ENCODE results near the gene FADS2.

FADS2 gene

DNA sequence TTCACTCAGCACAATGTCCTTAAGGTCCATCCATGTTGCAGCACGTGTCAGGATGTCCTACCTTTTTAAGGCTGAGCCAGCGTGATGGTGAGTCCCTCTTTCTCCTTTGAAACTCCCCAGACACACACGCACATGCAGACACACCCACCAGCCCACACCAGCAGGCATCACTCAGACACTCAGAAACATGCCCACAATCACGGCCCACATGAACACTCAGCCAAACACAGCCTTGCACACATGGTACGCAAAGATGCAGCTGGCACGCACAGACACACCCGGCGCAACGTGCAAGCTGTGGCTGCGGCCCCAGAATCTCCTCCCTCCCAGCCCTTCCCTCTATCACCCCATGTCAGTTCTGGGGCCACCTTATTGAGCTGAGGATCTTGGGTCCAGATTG is 55.2 kb downstream of the FADS2 start:
- H3K9ac ChIP-seq (ENCODE audit: low read length) = no peak overlapping the region
- H3K27ac ChIP-seq (ENCODE audit: low read depth, low read length) = no peak overlapping the region
- H3K27me3 ChIP-seq (ENCODE audit: control insufficient read depth, insufficient read depth, low read length) = no peaks in the 10 kb centered on the region
- H3K4me3 ChIP-seq (ENCODE audit: low read depth, low read length) = no peak overlapping the region
- peaks cover 7% of the 10 kb centered on the region; the same call in 1 of the 2 replicates for H3K9me3 ChIP-seq (ENCODE audit: control insufficient read depth, insufficient read depth, low read depth, low read length)
- H3K4me1 ChIP-seq (ENCODE audit: control insufficient read depth, insufficient read depth, low read length) = peaks cover 27% of the 10 kb centered on the region
- H3K36me3 ChIP-seq (ENCODE audit: control insufficient read depth, insufficient read depth, low read length) = peaks cover 2% of the 10 kb centered on the region; the same call in 1 of the 2 replicates

DNA sequence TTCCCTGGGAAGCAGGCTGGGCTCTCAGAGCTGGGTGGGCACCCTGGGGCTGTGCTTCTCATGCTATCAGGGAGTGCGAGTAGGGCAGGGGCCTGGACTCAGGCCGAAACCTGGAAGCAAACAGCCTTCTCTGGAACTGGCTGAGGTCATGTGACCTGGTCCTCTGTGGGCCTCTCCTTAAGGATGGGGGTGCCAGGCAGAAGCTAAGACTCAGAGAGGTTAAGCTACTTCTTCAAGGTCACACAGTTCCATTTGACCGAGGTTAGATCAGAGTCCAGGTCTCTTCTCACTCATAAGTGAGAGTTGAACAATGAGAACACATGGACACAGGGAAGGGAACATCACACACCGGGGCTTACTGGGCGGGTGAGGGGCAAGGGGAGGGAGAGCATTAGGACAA is 55.8 kb downstream of the FADS2 start:
- H3K27me3 ChIP-seq (ENCODE audit: control insufficient read depth, insufficient read depth, low read length) = no peaks in the 10 kb centered on the region
- peaks cover 27% of the 10 kb centered on the region for H3K4me1 ChIP-seq (ENCODE audit: control insufficient read depth, insufficient read depth, low read length)
- H3K27ac ChIP-seq (ENCODE audit: low read depth, low read length) = no peak overlapping the region
- H3K9me3 ChIP-seq (ENCODE audit: control insufficient read depth, insufficient read depth, low read depth, low read length) = peaks cover 7% of the 10 kb centered on the region; the same call in 1 of the 2 replicates
- peaks cover 2% of the 10 kb centered on the region; the same call in 1 of the 2 replicates for H3K36me3 ChIP-seq (ENCODE audit: control insufficient read depth, insufficient read depth, low read length)
- no peak overlapping the region for H3K4me3 ChIP-seq (ENCODE audit: low read depth, low read length)
- H3K9ac ChIP-seq (ENCODE audit: low read length) = no peak overlapping the region

DNA sequence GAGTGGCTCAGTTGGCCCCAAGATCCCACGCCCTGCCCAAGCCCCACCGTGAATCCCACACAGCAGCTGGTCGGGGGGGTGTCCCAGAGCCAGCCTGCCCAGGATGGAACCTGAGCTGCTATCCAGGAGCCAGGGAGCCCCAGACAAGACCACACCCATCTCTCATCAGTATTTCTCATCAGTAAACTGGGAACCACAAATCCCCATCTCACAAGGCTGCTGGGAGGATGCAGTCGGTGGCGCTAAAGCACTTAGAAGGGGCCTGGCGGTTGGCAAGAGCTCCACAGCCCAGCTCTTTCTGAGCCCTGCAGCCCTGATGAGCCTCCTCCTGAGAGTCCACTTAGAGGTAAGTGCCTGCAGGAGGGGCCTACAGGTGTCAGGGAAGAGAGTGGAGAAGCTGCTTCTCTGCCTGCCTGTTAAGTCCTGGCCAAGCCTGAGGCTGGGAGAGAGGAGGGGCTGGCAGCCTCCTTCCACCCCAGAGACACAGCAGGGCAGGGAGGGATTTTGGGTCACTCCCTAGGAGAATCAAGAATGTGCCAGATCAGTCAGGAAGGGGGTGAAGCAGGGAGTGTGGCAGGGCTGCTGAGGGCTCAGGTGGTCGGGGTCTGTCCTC is 57.2 kb downstream of the FADS2 start:
- no peak overlapping the region for H3K27ac ChIP-seq (ENCODE audit: low read depth, low read length)
- H3K4me3 ChIP-seq (ENCODE audit: low read depth, low read length) = no peak overlapping the region
- H3K27me3 ChIP-seq (ENCODE audit: control insufficient read depth, insufficient read depth, low read length) = no peaks in the 10 kb centered on the region
- peaks cover 7% of the 10 kb centered on the region; the same call in 1 of the 2 replicates for H3K9me3 ChIP-seq (ENCODE audit: control insufficient read depth, insufficient read depth, low read depth, low read length)
- H3K36me3 ChIP-seq (ENCODE audit: control insufficient read depth, insufficient read depth, low read length) = no peaks in the 10 kb centered on the region; the same call in 1 of the 2 replicates
- peaks cover 19% of the 10 kb centered on the region for H3K4me1 ChIP-seq (ENCODE audit: control insufficient read depth, insufficient read depth, low read length)
- H3K9ac ChIP-seq (ENCODE audit: low read length) = no peak overlapping the region

DNA sequence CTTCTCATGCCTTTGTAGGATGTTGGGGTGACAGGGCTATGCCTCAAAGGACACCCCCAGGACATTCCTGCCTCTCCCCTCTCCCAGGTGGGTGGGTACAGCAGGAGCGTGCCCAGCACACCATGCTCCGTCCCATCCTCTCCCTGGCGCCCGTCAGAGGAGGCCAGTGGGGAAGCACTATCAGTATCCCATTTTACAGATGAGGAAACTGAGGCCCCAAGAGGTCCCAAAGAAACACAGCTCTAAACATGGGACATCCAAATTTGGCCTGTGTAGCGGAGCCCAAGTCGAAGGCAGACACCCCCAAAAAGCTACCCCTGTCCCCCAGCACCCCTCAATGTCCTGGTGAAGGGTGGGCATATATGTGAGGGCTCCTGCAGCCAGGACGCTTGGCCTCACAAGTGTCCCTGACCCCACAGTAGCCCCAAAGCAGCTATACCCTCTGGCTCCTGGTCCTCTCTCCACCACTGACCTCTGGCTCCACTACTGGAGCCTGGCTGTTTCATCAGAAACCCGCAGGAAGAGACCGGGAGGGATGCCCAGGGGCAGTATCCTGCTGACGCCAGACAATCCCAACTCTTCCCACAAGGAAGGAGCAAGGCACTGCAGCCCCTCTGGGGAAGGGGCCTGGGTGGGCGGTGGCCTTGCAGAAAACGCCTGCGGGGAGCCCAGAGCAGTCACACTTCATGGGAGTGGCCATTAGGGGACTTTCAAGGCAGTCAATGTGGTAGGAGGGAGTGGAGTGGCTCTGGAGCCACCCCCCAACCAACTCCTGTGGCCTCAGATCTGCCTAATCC is 57.9 kb downstream of the FADS2 start:
- Histone ChIP-seq H3K9ac (ENCODE audit: low read length) (no peak overlapping the region), H3K27ac (ENCODE audit: low read depth, low read length) (no peak overlapping the region), H3K4me1 (ENCODE audit: control insufficient read depth, insufficient read depth, low read length) (peaks cover 24% of the 10 kb centered on the region), H3K9me3 (ENCODE audit: control insufficient read depth, insufficient read depth, low read depth, low read length) (peaks cover 7% of the 10 kb centered on the region; the same call in 1 of the 2 replicates), H3K4me3 (ENCODE audit: low read depth, low read length) (no peak overlapping the region), H3K27me3 (ENCODE audit: control insufficient read depth, insufficient read depth, low read length) (no peaks in the 10 kb centered on the region), H3K36me3 (ENCODE audit: control insufficient read depth, insufficient read depth, low read length) (no peaks in the 10 kb centered on the region; the same call in 1 of the 2 replicates)

DNA sequence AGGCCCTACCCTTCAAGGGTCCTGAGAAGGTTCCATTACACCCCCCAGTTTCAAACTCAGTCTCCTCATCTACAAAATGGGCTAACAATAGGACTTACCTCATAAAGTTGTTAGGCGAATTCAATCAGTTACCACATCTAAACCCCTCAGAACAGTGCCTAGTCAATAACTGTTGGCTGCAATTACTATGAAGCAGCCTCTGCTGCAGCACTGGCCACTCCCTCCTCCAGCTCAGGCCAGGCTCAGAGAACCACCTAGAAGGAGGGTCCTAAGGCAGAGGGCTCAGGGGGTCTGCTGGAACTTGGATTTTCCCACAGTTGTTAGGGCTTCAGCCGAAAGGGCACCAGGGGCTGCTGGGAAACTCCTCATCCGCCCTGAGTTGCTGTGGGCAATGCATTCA is 58.5 kb downstream of the FADS2 start:
- peaks cover 18% of the 10 kb centered on the region for H3K4me1 ChIP-seq (ENCODE audit: control insufficient read depth, insufficient read depth, low read length)
- no peaks in the 10 kb centered on the region; the same call in 1 of the 2 replicates for H3K36me3 ChIP-seq (ENCODE audit: control insufficient read depth, insufficient read depth, low read length)
- H3K9me3 ChIP-seq (ENCODE audit: control insufficient read depth, insufficient read depth, low read depth, low read length) = peaks cover 7% of the 10 kb centered on the region; the same call in 1 of the 2 replicates
- H3K27ac ChIP-seq (ENCODE audit: low read depth, low read length) = no peak overlapping the region
- no peak overlapping the region for H3K4me3 ChIP-seq (ENCODE audit: low read depth, low read length)
- no peak overlapping the region for H3K9ac ChIP-seq (ENCODE audit: low read length)
- no peaks in the 10 kb centered on the region for H3K27me3 ChIP-seq (ENCODE audit: control insufficient read depth, insufficient read depth, low read length)

DNA sequence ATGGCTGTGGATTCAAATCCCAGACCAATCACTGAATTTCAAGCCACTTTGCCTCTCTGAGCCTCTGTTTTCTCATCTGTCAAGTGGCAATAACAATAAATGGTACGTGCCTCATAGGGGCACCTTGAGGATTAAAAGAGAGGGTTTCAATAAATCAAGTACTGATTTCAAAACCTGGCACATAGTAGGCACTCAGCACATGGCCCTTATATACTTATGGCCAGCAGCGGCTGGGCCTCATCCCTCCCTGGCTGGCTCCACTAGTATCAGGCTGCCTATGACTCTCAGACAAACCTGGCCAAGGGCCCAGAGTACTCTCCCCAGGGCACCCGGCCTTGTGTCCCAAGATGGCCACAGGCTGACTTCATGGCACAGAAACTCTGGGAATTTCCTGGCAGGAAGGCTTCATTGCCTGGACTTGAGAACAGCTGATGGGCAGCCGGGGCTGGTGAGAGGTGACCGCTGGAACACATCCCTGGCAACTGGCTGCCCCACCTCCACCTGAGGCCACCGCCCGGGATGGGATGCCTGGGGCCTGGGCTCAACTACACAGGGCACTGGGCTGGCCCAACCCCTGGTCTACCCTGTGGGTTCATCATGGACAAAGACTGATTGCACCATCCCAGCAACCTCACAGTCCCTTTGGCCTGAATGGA is 59.9 kb downstream of the FADS2 start:
- no peak overlapping the region for H3K27ac ChIP-seq (ENCODE audit: low read depth, low read length)
- H3K4me1 ChIP-seq (ENCODE audit: control insufficient read depth, insufficient read depth, low read length) = peaks cover 15% of the 10 kb centered on the region
- no peak overlapping the region for H3K9ac ChIP-seq (ENCODE audit: low read length)
- no peaks in the 10 kb centered on the region; the same call in 1 of the 2 replicates for H3K36me3 ChIP-seq (ENCODE audit: control insufficient read depth, insufficient read depth, low read length)
- no peaks in the 10 kb centered on the region; the same call in 1 of the 2 replicates for H3K27me3 ChIP-seq (ENCODE audit: control insufficient read depth, insufficient read depth, low read length)
- H3K9me3 ChIP-seq (ENCODE audit: control insufficient read depth, insufficient read depth, low read depth, low read length) = peaks cover 7% of the 10 kb centered on the region; the same call in 1 of the 2 replicates
- H3K4me3 ChIP-seq (ENCODE audit: low read depth, low read length) = no peak overlapping the region

DNA sequence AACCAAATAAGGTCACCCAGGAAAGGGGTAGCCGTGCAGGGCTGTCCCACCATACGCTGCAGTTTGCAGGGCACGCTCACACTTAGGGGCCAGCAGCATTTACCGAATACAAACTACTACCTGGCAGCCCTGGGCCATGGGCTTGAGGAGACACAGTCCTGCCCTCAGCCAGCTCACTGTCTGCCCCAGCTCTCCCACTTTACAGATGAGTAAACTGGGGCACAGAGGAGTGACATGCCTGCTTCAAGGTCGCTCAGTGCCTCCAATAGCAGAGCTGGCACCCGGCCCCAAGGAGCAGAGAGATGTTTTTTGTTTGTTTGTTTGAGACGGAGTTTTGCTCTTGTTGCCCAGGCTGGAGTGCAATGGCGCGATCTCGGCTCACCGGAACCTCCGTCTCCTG is 60.5 kb downstream of the FADS2 start:
- no peaks in the 10 kb centered on the region; the same call in 1 of the 2 replicates for H3K27me3 ChIP-seq (ENCODE audit: control insufficient read depth, insufficient read depth, low read length)
- no peak overlapping the region for H3K27ac ChIP-seq (ENCODE audit: low read depth, low read length)
- H3K9ac ChIP-seq (ENCODE audit: low read length) = no peak overlapping the region
- peaks cover 15% of the 10 kb centered on the region for H3K4me1 ChIP-seq (ENCODE audit: control insufficient read depth, insufficient read depth, low read length)
- H3K4me3 ChIP-seq (ENCODE audit: low read depth, low read length) = no peak overlapping the region
- no peaks in the 10 kb centered on the region for H3K36me3 ChIP-seq (ENCODE audit: control insufficient read depth, insufficient read depth, low read length)
- peaks cover 7% of the 10 kb centered on the region; the same call in 1 of the 2 replicates for H3K9me3 ChIP-seq (ENCODE audit: control insufficient read depth, insufficient read depth, low read depth, low read length)

DNA sequence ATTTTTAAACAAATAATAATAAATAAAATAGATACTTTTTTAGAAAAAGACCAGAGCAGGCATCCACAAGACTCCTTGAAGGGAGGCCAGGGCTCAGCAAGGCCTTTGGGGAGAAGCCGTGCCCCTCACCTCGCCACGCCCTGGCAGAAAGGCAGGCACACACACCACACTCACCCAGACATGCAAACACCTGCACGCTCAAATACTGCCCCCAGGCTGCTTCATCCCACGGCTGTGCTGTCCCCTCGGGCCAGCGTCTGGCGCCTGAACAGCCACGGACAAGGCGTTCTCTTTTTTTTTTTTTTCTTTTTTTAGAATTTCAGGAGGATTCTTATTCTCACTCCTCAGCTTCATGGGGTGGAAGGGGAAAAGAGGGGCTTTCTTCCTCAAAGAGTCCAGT is 61.7 kb downstream of the FADS2 start:
- Histone ChIP-seq H3K9ac (ENCODE audit: low read length) (no peak overlapping the region), H3K4me3 (ENCODE audit: low read depth, low read length) (peak overlapping the region; percentile 95; the same call in 1 of the 2 replicates), H3K27me3 (ENCODE audit: control insufficient read depth, insufficient read depth, low read length) (no peaks in the 10 kb centered on the region; the same call in 1 of the 2 replicates), H3K27ac (ENCODE audit: low read depth, low read length) (no peak overlapping the region), H3K36me3 (ENCODE audit: control insufficient read depth, insufficient read depth, low read length) (no peaks in the 10 kb centered on the region), H3K4me1 (ENCODE audit: control insufficient read depth, insufficient read depth, low read length) (peaks cover 15% of the 10 kb centered on the region), H3K9me3 (ENCODE audit: control insufficient read depth, insufficient read depth, low read depth, low read length) (peaks cover 7% of the 10 kb centered on the region; the same call in 1 of the 2 replicates)

DNA sequence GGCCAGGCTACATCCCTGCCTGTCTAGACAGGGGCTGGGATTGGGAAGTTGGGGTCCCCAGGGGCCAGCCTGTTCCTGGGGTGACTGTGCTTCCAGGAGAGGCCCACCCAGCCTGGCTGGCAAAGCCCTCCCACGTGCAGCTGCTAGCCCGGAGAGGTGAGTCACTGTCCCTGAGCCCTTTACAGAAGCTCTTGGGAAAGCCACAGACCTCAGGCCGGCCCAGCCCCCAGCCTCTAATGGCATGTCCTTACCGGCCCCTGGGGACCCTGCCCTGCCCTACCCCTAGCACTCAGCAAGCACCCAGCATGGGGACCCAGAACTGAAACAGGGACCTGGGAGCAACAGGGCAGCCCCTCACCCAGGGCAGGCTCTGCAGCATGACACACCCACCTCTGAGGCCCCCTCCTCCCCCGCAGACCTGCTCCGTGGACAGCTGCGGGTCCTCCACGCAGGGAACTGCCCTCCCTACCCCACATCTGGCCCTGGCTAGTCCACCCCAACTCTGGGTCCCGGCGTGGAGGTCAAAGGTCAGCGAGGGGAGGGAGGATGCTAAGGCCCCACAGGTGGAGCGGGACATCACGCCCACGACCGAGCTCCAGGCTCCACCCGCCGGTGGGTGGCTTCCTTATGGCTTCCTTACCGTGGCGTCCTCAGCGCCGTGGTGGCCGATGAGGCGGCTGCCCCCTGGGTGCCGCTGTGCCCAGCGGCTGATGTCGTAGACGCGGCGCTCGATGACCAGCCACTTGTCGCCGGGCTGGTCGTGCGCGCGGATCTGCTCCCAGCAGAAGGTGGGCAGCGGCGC is 62.6 kb downstream of the FADS2 start:
- peak overlapping the region; percentile 62 for H3K9ac ChIP-seq (ENCODE audit: low read length)
- no peaks in the 10 kb centered on the region for H3K36me3 ChIP-seq (ENCODE audit: control insufficient read depth, insufficient read depth, low read length)
- H3K27me3 ChIP-seq (ENCODE audit: control insufficient read depth, insufficient read depth, low read length) = no peaks in the 10 kb centered on the region; the same call in 1 of the 2 replicates
- H3K4me1 ChIP-seq (ENCODE audit: control insufficient read depth, insufficient read depth, low read length) = peaks cover 10% of the 10 kb centered on the region
- H3K4me3 ChIP-seq (ENCODE audit: low read depth, low read length) = peak overlapping the region; percentile 95
- peaks cover 7% of the 10 kb centered on the region; the same call in 1 of the 2 replicates for H3K9me3 ChIP-seq (ENCODE audit: control insufficient read depth, insufficient read depth, low read depth, low read length)
- no peak overlapping the region for H3K27ac ChIP-seq (ENCODE audit: low read depth, low read length)

DNA sequence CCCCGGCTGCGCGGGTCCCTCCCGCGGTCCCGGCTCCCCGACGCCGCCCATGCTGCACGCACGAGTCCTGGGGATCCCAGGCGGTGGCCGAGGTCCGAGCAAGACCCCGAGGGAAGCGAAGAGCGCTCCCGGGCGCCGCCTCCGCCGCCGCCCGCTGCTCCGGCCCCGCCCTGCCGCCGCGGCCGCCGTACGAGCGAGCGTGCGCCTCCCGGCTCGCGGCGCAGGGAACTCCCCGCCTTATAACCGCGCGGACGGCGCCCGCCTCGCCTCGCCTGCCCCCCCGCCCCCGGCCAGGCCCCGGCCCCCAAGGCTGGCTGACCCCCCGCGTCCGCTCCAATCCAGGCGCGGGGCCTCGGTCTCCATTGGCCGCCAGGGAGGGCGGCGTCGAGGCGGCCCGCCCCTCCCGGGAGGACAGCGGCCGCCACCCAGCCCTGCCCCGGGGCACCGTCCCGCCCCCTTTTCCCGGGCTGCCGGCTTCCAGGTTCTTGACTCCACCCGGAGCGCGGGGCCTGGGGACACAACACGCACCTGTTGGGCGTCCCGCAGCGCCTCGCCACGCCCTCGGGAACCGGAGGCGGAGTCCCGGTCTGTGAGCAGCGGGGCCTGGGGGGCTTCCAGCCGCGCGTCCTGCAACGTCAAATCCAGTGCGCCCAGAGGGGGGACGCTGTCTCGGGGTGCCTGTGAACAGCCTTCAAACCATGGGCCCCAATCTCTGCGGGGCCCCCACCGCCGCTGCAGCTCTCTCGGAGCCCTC is 63.4 kb downstream of the FADS2 start, which contains the start of gene FADS3:
FADS3 (minus strand) TSS at position 215 of the 754 bp plus-strand sequence; CDS start at position 51, 164 bp downstream.
- H3K4me3 ChIP-seq (ENCODE audit: low read depth, low read length) = peak within 1 kb of the TSS; percentile 95
- H3K4me1 ChIP-seq (ENCODE audit: control insufficient read depth, insufficient read depth, low read length) = peaks cover 10% of the 10 kb centered on the region
- no peaks in the 10 kb centered on the region for H3K36me3 ChIP-seq (ENCODE audit: control insufficient read depth, insufficient read depth, low read length)
- peaks cover 7% of the 10 kb centered on the region; the same call in 1 of the 2 replicates for H3K9me3 ChIP-seq (ENCODE audit: control insufficient read depth, insufficient read depth, low read depth, low read length)
- H3K27me3 ChIP-seq (ENCODE audit: control insufficient read depth, insufficient read depth, low read length) = no peaks in the 10 kb centered on the region; the same call in 1 of the 2 replicates
- H3K27ac ChIP-seq (ENCODE audit: low read depth, low read length) = no peak within 1 kb of the TSS
- H3K9ac ChIP-seq (ENCODE audit: low read length) = peak within 1 kb of the TSS; percentile 62
